Measurements from ENCODE around the gene SLAMF9.

Gene SLAMF9

GRCh38 chr1:159944623-159945455, 9.2 kb downstream of the SLAMF9 start:
- no peak for DNase-seq (ENCODE audit: low read depth)
- no peak for TF ChIP-seq CTCF (IDR thresholded peaks at IDR 0.05; ENCODE audit: low read depth, low read length, missing control alignments)
- H3K4me3 ChIP-seq (ENCODE audit: low read depth, low read length): no peak overlapping the region

GRCh38 chr1:159943908-159944622, 10.0 kb downstream of the SLAMF9 start:
- no peak overlapping the region for H3K4me3 ChIP-seq (ENCODE audit: low read depth, low read length)
- no peak for TF ChIP-seq CTCF (IDR thresholded peaks at IDR 0.05; ENCODE audit: low read depth, low read length, missing control alignments)
- no peak for DNase-seq (ENCODE audit: low read depth)

GRCh38 chr1:159943278-159943640, 10.8 kb downstream of the SLAMF9 start:
- DNase-seq (ENCODE audit: low read depth): no peak
- TF ChIP-seq CTCF (IDR thresholded peaks at IDR 0.05; ENCODE audit: low read depth, low read length, missing control alignments): no peak
- no peak overlapping the region for H3K4me3 ChIP-seq (ENCODE audit: low read depth, low read length)

- no peak for DNase-seq (ENCODE audit: low read depth)
- H3K4me3 ChIP-seq (ENCODE audit: low read depth, low read length): no peak overlapping the region
- no peak for TF ChIP-seq CTCF (IDR thresholded peaks at IDR 0.05; ENCODE audit: low read depth, low read length, missing control alignments)
These were observed 11.3 kb downstream of the SLAMF9 start for GRCh38 chr1:159942632-159943277.

- no peak for TF ChIP-seq CTCF (IDR thresholded peaks at IDR 0.05; ENCODE audit: low read depth, low read length, missing control alignments)
- H3K4me3 ChIP-seq (ENCODE audit: low read depth, low read length): no peak overlapping the region
- no peak for DNase-seq (ENCODE audit: low read depth)
These were observed 12.2 kb downstream of the SLAMF9 start for GRCh38 chr1:159941591-159942560.

GRCh38 chr1:159941141-159941540, 12.9 kb downstream of the SLAMF9 start:
- DNase-seq (ENCODE audit: low read depth): no peak
- no peak for TF ChIP-seq CTCF (IDR thresholded peaks at IDR 0.05; ENCODE audit: low read depth, low read length, missing control alignments)
- H3K4me3 ChIP-seq (ENCODE audit: low read depth, low read length): no peak overlapping the region

Data from GM12864 (cell line).